Kidney tubule cell (primary cell): ENCODE results near the gene RYR1.
A peak's percentile ranks its signal among the peaks of the same experiment; 100 is the strongest.
"Not testable (repeated sequence)": the region's sequence is repeated elsewhere in the genome, so short reads cannot be mapped to it uniquely, and the experiment has no call there.

ENCODE experiments used
- DNase-seq: peaks from one replicate; pipeline ENCODE4 v3.0.0-alpha.2; 2018; ENCODE audit warnings: low spot score

RYR1 gene

DNA sequence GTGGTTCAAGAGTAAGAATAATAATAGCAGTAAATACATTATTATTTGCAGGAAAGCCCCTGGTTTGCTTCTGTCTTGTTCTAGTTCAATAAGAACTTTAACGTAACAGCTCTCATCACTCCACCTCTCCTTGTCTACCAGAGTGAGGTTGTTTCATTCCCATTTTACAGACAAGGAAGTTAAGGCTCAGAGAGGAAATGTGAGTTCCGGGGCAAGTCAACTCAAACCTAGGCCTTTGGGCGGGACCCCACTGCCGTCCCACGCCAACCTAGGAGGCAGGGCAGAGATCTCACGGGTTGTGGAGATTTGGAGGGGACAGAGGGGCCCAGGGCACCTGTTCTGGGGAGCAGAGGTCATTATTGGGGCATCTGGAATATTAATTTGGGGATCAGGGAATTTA is 182.8 kb downstream of the RYR1 start:
- DNase-seq = no peak

DNA sequence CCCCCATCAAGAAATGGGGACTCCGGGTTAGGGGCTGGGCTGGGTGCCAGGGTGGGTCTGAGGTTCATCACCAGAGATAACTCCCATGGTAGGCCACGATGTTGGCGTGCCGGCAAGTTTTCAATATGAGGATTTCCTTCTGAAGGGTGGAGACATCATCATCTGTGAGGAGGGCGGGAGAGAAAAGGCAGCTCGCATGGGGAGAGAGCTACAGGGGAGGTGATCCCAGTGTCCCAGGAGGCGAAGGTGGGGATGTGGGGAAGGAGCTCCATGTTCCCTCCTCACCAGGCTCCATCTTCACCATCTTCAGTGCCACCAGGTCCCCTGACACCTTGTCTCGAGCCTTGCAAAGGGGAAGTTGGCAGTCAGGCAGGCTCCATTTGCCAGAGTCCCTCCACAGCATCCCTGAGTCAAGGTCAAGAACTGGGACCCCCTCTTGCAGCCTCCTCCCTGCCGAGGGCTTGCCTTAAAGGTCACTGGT is 183.8 kb downstream of the RYR1 start:
- DNase-seq = no peak

GRCh38 chr19:38617764-38618589 is 184.5 kb downstream of the RYR1 start, which contains the start of gene MAP4K1:
Gene MAP4K1, minus strand, starts transcription at chr19:38617953. Its CDS starts 58 bp downstream, at chr19:38617895.
- peak; percentile 18 for DNase-seq

- DNase-seq = peak; percentile 99
Observed at GRCh38 chr19:38618590-38619360, 185.3 kb downstream of the RYR1 start, which contains the start of gene EIF3K. Gene EIF3K, plus strand, starts transcription at chr19:38619188. Its CDS starts 81 bp downstream, at chr19:38619269.

GRCh38 chr19:38619361-38620174 is 186.1 kb downstream of the RYR1 start:
- no peak for DNase-seq

- DNase-seq = no peak
Observed at GRCh38 chr19:38624822-38625221, 191.3 kb downstream of the RYR1 start.

- no peak for DNase-seq
Observed at GRCh38 chr19:38626401-38626800, 192.9 kb downstream of the RYR1 start.

- no peak for DNase-seq
Observed at GRCh38 chr19:38629568-38629967, 196.1 kb downstream of the RYR1 start.

DNA sequence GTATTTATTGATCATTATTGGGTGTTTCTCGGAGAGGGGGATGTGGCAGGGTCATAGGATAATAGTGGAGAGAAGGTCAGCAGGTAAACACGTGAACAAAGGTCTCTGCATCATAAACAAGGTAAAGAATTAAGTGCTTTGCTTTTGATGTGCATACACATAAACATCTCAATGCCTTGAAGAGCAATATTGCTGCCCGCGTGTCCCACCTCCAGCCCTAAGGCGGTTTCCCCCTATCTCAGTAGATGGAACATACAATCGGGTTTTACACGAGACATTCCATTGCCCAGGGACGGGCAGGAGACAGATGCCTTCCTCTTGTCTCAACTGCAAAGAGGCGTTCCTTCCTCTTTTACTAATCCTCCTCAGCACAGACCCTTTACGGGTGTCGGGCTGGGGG is 197.8 kb downstream of the RYR1 start:
- not testable (repeated sequence) for DNase-seq

GRCh38 chr19:38631811-38632475 is 198.5 kb downstream of the RYR1 start:
- peak; percentile 63 for DNase-seq

GRCh38 chr19:38632476-38633213 is 199.2 kb downstream of the RYR1 start:
- no peak for DNase-seq

DNA sequence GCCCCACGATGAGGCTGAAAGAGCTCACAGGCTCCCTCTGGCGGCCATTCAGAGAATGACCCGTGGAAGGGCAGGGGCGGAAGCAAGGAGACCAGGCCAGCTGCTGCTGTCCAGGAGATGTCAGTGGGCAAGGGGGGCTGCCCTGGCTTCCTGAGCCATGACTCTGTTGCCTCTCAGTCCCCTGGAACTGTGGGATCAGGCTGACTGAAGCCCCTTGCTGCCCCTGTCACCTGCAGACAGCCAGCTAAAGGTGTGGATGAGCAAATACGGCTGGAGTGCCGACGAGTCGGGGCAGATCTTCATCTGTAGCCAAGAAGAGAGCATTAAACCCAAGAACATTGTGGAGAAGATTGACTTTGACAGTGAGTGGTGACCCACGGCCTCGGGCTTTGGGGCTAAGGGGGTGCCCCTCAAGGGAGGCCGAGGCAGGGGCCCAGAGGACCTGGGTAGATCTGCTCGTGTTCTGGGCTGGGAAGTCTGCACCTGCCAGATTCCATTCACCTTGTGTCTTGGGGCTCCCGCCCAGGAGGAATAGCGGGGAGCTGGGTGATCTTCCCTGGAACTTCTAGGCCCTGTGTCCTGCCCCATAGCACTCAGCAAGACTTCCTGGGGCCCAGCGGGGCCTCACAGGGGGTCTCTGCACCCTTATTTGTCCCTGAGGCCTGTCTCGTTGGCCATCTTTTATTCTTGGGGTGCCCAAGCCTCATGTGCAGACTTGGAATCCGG is 201.4 kb downstream of the RYR1 start:
- DNase-seq = peak; percentile 72

GRCh38 chr19:38635483-38636399 is 202.2 kb downstream of the RYR1 start:
- DNase-seq = no peak
